Measurements from ENCODE around the gene KCNE2.

DNA sequence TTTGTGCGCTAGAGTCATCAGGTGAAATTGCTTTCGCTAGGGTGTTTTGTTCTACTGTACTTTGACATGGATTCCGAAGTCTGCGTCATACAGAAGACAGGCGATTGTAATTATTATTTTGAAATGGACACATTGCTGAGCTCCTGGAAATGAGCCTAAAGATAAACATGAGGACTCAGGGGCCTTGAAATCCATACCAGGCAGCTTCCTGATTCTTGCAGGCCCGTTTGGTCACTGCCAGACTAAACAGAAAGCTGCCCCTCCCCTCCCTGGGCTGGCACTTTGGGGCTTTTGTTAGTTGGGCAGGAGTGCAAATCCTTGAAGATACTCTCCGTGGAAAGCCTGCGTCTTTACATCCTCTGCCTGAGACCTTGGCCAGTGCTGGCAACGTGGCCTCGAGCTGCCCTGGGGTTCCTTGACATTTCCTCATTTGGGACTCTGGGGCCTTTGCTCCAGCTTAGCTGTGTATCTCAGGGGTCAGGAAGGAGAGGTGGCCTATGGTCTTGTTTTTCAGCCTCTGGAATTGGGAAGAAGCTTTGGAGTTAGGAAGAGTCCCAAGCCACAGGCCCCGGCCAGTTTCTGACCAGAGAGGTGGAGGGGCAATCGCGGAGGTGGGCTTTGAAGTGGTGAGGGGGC lies 26.9 kb upstream of the KCNE2 start:
- TF ChIP-seq CTCF (IDR thresholded peaks at IDR 0.05) (no peak), EP300 (IDR thresholded peaks at IDR 0.05) (no peak), POLR2A (IDR thresholded peaks at IDR 0.05) (no peak)

Measured in tibial nerve (tissue), 4 donors.